Gastrocnemius medialis (tissue), 4 donors: Measurements from ENCODE around the gene WNT7B.

Source experiments
- POLR2A ChIP-seq, 2 donors: fragments of 450-650 bp; IDR thresholded peaks; one replicate each; pipeline ENCODE4 v1.6.1; 2017; ENCODE audit warnings: antibody characterized with exemption in 2 of 2, mild to moderate bottlenecking in 2 of 2, moderate library complexity in 2 of 2
- TF ChIP-seq, protein P1 (sequence below), 5 experiments: fragments of 450-650 bp in 3 of 5; fragments of 200-600 bp in 2 of 5; sonication (generic) in 2 of 5; IDR thresholded peaks in 4 of 5; conservative IDR thresholded peaks in 1 of 5; 1 replicate in 4 of 5; 2 replicates in 1 of 5; pipeline ENCODE4 v1.5.1; 2016 to 2019; ENCODE audit warnings: antibody characterized with exemption in 5 of 5, mild to moderate bottlenecking in 3 of 5, moderate library complexity in 3 of 5

DNA sequence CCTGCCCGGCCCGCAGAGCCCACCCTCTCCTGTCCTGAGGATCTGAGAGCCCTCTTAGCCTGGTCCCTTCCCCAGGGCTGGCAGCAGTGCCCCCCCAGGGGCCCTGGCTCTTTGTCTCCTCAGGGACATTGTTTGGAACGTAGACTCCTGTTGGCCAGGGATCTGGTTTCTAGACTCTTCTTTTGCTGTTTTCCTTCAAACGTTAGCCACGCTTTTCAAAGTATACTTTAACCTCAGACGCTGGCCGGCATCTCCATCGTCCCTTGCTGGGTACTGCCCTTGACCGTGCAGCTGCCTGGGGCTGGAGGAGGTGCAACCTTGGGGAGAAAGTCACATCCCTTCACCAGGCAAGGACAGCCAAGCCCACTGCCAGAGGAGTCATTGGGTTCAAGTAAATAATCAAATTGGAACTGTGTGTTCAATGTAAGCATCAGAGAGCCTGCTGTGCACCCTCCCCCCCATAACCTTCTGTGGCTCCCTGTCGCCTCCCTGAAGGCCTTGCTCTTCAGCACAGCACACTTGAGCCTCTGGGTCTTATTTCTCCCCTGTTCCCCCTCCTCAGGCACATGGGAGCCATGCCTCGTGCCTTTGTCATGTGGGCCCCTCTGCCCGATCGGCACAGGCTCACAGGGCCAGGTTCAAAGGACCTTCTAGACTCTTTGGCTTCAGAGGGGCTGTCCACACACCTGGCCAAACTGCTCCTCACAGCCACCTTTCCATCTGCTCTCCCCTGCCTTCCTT lies 21.8 kb upstream of the WNT7B start:
- TF ChIP-seq, protein P1, sequence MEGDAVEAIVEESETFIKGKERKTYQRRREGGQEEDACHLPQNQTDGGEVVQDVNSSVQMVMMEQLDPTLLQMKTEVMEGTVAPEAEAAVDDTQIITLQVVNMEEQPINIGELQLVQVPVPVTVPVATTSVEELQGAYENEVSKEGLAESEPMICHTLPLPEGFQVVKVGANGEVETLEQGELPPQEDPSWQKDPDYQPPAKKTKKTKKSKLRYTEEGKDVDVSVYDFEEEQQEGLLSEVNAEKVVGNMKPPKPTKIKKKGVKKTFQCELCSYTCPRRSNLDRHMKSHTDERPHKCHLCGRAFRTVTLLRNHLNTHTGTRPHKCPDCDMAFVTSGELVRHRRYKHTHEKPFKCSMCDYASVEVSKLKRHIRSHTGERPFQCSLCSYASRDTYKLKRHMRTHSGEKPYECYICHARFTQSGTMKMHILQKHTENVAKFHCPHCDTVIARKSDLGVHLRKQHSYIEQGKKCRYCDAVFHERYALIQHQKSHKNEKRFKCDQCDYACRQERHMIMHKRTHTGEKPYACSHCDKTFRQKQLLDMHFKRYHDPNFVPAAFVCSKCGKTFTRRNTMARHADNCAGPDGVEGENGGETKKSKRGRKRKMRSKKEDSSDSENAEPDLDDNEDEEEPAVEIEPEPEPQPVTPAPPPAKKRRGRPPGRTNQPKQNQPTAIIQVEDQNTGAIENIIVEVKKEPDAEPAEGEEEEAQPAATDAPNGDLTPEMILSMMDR (IDR thresholded peaks at IDR 0.05 in 4 of 5, conservative IDR thresholded peaks at IDR 0.05 in 1 of 5), result no peak
- no peak for TF ChIP-seq POLR2A (IDR thresholded peaks at IDR 0.05)
